H9 (cell line): Measurements from ENCODE around the gene ATP6V1G3. TPM values are rescaled to one million over a fixed set of nuclear protein-coding genes. Genes with fewer than 3 reads are reported as not detected.

Experiments used
- DNase-seq: peaks from one replicate; pipeline ENCODE4 v3.0.0-alpha.2; 2017
- H2AFZ ChIP-seq: one replicate; pipeline ENCODE4 v1.6.1; 2013; ENCODE audit warnings: mild to moderate bottlenecking, low read length, control low read depth, moderate library complexity
- H2AK5ac ChIP-seq: 2 replicates; pipeline ENCODE4 v1.6.1; 2013; ENCODE audit warnings: low read length, control low read depth, mixed read lengths; ENCODE audit not compliant: insufficient read length
- H2BK120ac ChIP-seq: one replicate; pipeline ENCODE4 v1.6.1; 2013; ENCODE audit warnings: low read depth, mild to moderate bottlenecking, low read length, control low read depth, inconsistent platforms; ENCODE audit not compliant: poor library complexity, severe bottlenecking
- H2BK12ac ChIP-seq: 2 replicates; pipeline ENCODE4 v1.6.1; 2013; ENCODE audit warnings: low read length, control low read depth, mixed read lengths, low read depth; ENCODE audit not compliant: insufficient read length
- H2BK15ac ChIP-seq: 2 replicates; pipeline ENCODE4 v1.6.1; 2013; ENCODE audit warnings: low read depth, low read length, control low read depth
- H2BK20ac ChIP-seq: one replicate; pipeline ENCODE4 v1.6.1; 2013; ENCODE audit warnings: low read depth, mild to moderate bottlenecking, low read length, control low read depth, inconsistent platforms; ENCODE audit not compliant: poor library complexity, severe bottlenecking
- H2BK5ac ChIP-seq: 2 replicates; pipeline ENCODE4 v1.6.1; 2013; ENCODE audit warnings: low read length, control low read depth, mixed read lengths; ENCODE audit not compliant: insufficient read length
- H3K14ac ChIP-seq: 2 replicates; pipeline ENCODE4 v1.6.1; 2013; ENCODE audit warnings: low read length, control low read depth; ENCODE audit not compliant: insufficient read depth
- H3K18ac ChIP-seq: 2 replicates; pipeline ENCODE4 v1.6.1; 2013; ENCODE audit warnings: low read depth, mild to moderate bottlenecking, mixed read lengths, low read length, control low read depth; ENCODE audit not compliant: insufficient read length
- H3K23ac ChIP-seq: 2 replicates; pipeline ENCODE4 v1.6.1; 2013; ENCODE audit warnings: low read length, control low read depth, mixed read lengths, low read depth; ENCODE audit not compliant: insufficient read length
- H3K23me2 ChIP-seq: 2 replicates; pipeline ENCODE4 v1.6.1; 2013; ENCODE audit warnings: low read depth, mild to moderate bottlenecking, mixed read lengths, low read length, control low read depth; ENCODE audit not compliant: insufficient read length, poor library complexity, severe bottlenecking
- H3K27ac ChIP-seq: 2 replicates; pipeline ENCODE4 v1.5.1; 2013; ENCODE audit warnings: low read length, control low read depth, mixed read lengths, low read depth; ENCODE audit not compliant: insufficient read length
- H3K27me3 ChIP-seq: 2 replicates; pipeline ENCODE4 v1.6.1; 2013; ENCODE audit warnings: low read length, control low read depth, inconsistent platforms; ENCODE audit not compliant: insufficient read depth
- H3K4ac ChIP-seq: 2 replicates; pipeline ENCODE4 v1.6.1; 2013; ENCODE audit warnings: low read depth, mild to moderate bottlenecking, control low read depth, inconsistent platforms, low read length, moderate library complexity
- H3K4me1 ChIP-seq: 2 replicates; pipeline ENCODE4 v1.6.1; 2013; ENCODE audit warnings: low read length, control low read depth, inconsistent platforms; ENCODE audit not compliant: insufficient read depth
- H3K4me2 ChIP-seq: 2 replicates; pipeline ENCODE4 v1.6.1; 2013; ENCODE audit warnings: low read length, control low read depth, mixed read lengths; ENCODE audit not compliant: insufficient read length, insufficient read depth
- H3K56ac ChIP-seq: 2 replicates; pipeline ENCODE4 v1.6.1; 2013; ENCODE audit warnings: low read depth, mild to moderate bottlenecking, mixed read lengths, low read length, control low read depth; ENCODE audit not compliant: insufficient read length
- H3K79me1 ChIP-seq: 2 replicates; pipeline ENCODE4 v1.6.1; 2013; ENCODE audit warnings: low read depth, mild to moderate bottlenecking, moderate library complexity, low read length, control low read depth, inconsistent platforms; ENCODE audit not compliant: insufficient read depth, poor library complexity, severe bottlenecking
- H3K79me2 ChIP-seq: 2 replicates; pipeline ENCODE4 v1.6.1; 2013; ENCODE audit warnings: low read length, control low read depth, inconsistent platforms; ENCODE audit not compliant: insufficient read depth
- H3K9ac ChIP-seq: 2 replicates; pipeline ENCODE4 v1.6.1; 2013; ENCODE audit warnings: low read length, control low read depth, mixed read lengths; ENCODE audit not compliant: insufficient read length; ENCODE audit errors: extremely low read depth
- H3K9me3 ChIP-seq: one replicate; pipeline ENCODE4 v1.6.1; 2013; ENCODE audit warnings: low read depth, low read length, inconsistent platforms; ENCODE audit not compliant: control insufficient read depth
- H3T11ph ChIP-seq: one replicate; pipeline ENCODE4 v1.6.1; 2013; ENCODE audit warnings: mild to moderate bottlenecking, low read length, control low read depth, inconsistent platforms
- H4K20me1 ChIP-seq: one replicate; pipeline ENCODE4 v1.6.1; 2013; ENCODE audit not compliant: control insufficient read depth, insufficient read length, insufficient read depth
- H4K5ac ChIP-seq: 2 replicates; pipeline ENCODE4 v1.6.1; 2013; ENCODE audit warnings: low read depth, mild to moderate bottlenecking, mixed read lengths, low read length, control low read depth; ENCODE audit not compliant: insufficient read length
- H4K8ac ChIP-seq: replicated peaks from 2 replicates; pipeline ENCODE4 v1.6.1; 2013; ENCODE audit warnings: low read length, control low read depth, mixed read lengths, low read depth; ENCODE audit not compliant: insufficient read length
- H4K91ac ChIP-seq: 2 replicates; pipeline ENCODE4 v1.6.1; 2013; ENCODE audit warnings: low read depth, mild to moderate bottlenecking, moderate library complexity, mixed read lengths, low read length, control low read depth; ENCODE audit not compliant: insufficient read length
- H3K27ac Mint-ChIP-seq, 3 experiments: 2 replicates in 2 of 3; 3 replicates in 1 of 3; pipeline ENCODE4 v1.8.0; 2020 to 2021; ENCODE audit warnings: mixed read lengths in 3 of 3, mild to moderate bottlenecking in 1 of 3, moderate library complexity in 1 of 3
- H3K27me3 Mint-ChIP-seq: 2 replicates; pipeline ENCODE4 v1.8.0; 2021; ENCODE audit warnings: low read depth, mild to moderate bottlenecking, moderate library complexity, mixed read lengths
- H3K36me3 Mint-ChIP-seq, 3 experiments: 2 replicates in 2 of 3; 3 replicates in 1 of 3; pipeline ENCODE4 v1.8.0; 2020 to 2021; ENCODE audit warnings: low read depth in 3 of 3, mixed read lengths in 3 of 3; ENCODE audit not compliant: insufficient read depth in 1 of 3
- H3K4me1 Mint-ChIP-seq, 2 experiments: 2 replicates each; pipeline ENCODE4 v1.8.0; 2020; ENCODE audit warnings: mixed read lengths in 2 of 2
- H3K4me3 Mint-ChIP-seq, 2 experiments: 2 replicates in 1 of 2; 3 replicates in 1 of 2; pipeline ENCODE4 v1.8.0; 2020 to 2021; ENCODE audit warnings: mild to moderate bottlenecking in 2 of 2, mixed read lengths in 2 of 2, moderate library complexity in 1 of 2
- H3K9me3 Mint-ChIP-seq, 2 experiments: 2 replicates in 1 of 2; 3 replicates in 1 of 2; pipeline ENCODE4 v1.8.0; 2020; ENCODE audit warnings: mild to moderate bottlenecking in 2 of 2, mixed read lengths in 2 of 2, moderate library complexity in 1 of 2
- CTCF ChIP-seq: fragments of 200-600 bp; sonication (generic); conservative IDR thresholded peaks from 3 replicates; pipeline ENCODE4 v1.8.0; 2021; ENCODE audit warnings: antibody characterized with exemption, mild to moderate bottlenecking
- WGBS: extraction: QIAGEN DNeasy Blood & Tissue Kit; methylation state at CpG from one replicate; pipeline ENCODE4 v1.1.7; 2013; ENCODE audit warnings: missing lambda C conversion rate, low lambda C conversion rate, mixed read lengths; ENCODE audit not compliant: insufficient read length; ENCODE audit errors: extremely low coverage; 5-methylcytosine and 5-hydroxymethylcytosine counted together
- total RNA-seq: library from RNA; stranded (reverse); gene quantifications from 2 replicates; pipeline ENCODE4 v1.2.1, GENCODE V29; 2021

The ATP6V1G3 gene
- total RNA-seq, 1 experiment from 2014 or later, result not detected

GRCh38 chr1:198577444-198577843, 37.0 kb upstream of the ATP6V1G3 start:
- no peak for TF ChIP-seq CTCF
- no peaks in the 10 kb centered on the region for H3K4me1 Mint-ChIP-seq
- no peak overlapping the region for H3K27ac Mint-ChIP-seq

More at GRCh38 chr1:198577444-198577843, 37.0 kb upstream of the ATP6V1G3 start:
- H3K4me1 ChIP-seq, result no peaks in the 10 kb centered on the region
- H3K14ac ChIP-seq, result no peak overlapping the region
- H3K4me3 Mint-ChIP-seq, result no peak overlapping the region
- no peak overlapping the region for H2BK120ac ChIP-seq
- no peaks in the 10 kb centered on the region for H3K27me3 ChIP-seq
- no peak overlapping the region for H3K9ac ChIP-seq
- no peak overlapping the region for H3K4me2 ChIP-seq
- H3K56ac ChIP-seq, result no peak overlapping the region
- H3K79me1 ChIP-seq, result no peaks in the 10 kb centered on the region
- no peak overlapping the region for H4K5ac ChIP-seq
- H2BK15ac ChIP-seq, result no peak overlapping the region
- no peak overlapping the region for H3K18ac ChIP-seq
- H4K8ac ChIP-seq, result no peak overlapping the region
- no peak overlapping the region for H4K91ac ChIP-seq
- no peak overlapping the region for H3K4ac ChIP-seq
- H3K9me3 Mint-ChIP-seq, result peaks cover 3 to 12% of the 10 kb centered on the region in 2 experiments; a peak in 4 of 5 replicates
- no peak overlapping the region for H2BK20ac ChIP-seq
- H4K20me1 ChIP-seq, result no peaks in the 10 kb centered on the region
- no peak overlapping the region for H2BK5ac ChIP-seq
- no CpG with 5 or more reads among the region's 1 CpG for WGBS
- H2BK12ac ChIP-seq, result no peak overlapping the region
- H3K9me3 ChIP-seq, result no peaks in the 10 kb centered on the region
- H3K23me2 ChIP-seq, result no peaks in the 10 kb centered on the region
- no peak overlapping the region for H2AFZ ChIP-seq
- no peak overlapping the region for H3K27ac ChIP-seq
- H3T11ph ChIP-seq, result no peak overlapping the region
- H3K79me2 ChIP-seq, result no peaks in the 10 kb centered on the region
- peaks cover 3 to 9% (median 5%) of the 10 kb centered on the region in 3 experiments; a peak in 6 of 7 replicates for H3K36me3 Mint-ChIP-seq
- H3K23ac ChIP-seq, result no peak overlapping the region
- DNase-seq, result no peak
- no peak overlapping the region for H2AK5ac ChIP-seq
- H3K27me3 Mint-ChIP-seq, result no peaks in the 10 kb centered on the region
